ENCODE measurements around the gene DICER1. TPM values are rescaled to one million over a fixed set of nuclear protein-coding genes. Genes with fewer than 3 reads are reported as not detected.

Gene DICER1
- total RNA-seq, 1 donor from 2014 or later, result 71.1 TPM

- H3K36me3 ChIP-seq, result peaks cover 100% of the 10 kb centered on the region
- intact Hi-C loops (cut with DNase I), result no loop called here
- no peaks in the 10 kb centered on the region for H3K4me1 ChIP-seq
- ATAC-seq (no peak), DNase-seq (no peak)
- H3K27ac ChIP-seq, result no peak overlapping the region
- no peaks in the 10 kb centered on the region for H3K9me3 ChIP-seq
- no peak overlapping the region for H3K4me3 ChIP-seq
- TF ChIP-seq, protein P1, sequence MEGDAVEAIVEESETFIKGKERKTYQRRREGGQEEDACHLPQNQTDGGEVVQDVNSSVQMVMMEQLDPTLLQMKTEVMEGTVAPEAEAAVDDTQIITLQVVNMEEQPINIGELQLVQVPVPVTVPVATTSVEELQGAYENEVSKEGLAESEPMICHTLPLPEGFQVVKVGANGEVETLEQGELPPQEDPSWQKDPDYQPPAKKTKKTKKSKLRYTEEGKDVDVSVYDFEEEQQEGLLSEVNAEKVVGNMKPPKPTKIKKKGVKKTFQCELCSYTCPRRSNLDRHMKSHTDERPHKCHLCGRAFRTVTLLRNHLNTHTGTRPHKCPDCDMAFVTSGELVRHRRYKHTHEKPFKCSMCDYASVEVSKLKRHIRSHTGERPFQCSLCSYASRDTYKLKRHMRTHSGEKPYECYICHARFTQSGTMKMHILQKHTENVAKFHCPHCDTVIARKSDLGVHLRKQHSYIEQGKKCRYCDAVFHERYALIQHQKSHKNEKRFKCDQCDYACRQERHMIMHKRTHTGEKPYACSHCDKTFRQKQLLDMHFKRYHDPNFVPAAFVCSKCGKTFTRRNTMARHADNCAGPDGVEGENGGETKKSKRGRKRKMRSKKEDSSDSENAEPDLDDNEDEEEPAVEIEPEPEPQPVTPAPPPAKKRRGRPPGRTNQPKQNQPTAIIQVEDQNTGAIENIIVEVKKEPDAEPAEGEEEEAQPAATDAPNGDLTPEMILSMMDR (IDR thresholded peaks at IDR 0.05), result no peak
- no peaks in the 10 kb centered on the region for H3K27me3 ChIP-seq
Measured at GRCh38 chr14:95107711-95108110, 49.6 kb downstream of the DICER1 start.

DNA sequence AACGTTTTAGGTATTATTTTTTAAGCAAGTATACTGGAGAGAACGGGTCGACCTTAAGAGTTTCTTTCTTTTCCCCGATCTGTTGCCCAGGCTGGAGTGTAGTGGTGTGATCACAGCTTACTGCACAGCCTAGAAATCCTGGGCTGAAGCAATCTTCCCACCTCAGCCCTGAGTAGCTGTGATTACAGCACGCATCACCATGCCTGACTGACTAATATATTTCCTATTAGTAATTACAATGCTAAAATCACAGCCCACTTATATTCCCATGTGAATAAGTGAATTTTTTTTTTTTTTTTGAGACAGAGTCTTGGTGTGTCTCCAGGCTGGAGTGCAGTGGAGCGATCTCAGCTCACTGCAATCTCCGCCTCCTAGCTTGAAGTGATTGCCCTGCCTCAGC lies 50.4 kb downstream of the DICER1 start:
- no peaks in the 10 kb centered on the region for H3K4me1 ChIP-seq
- TF ChIP-seq, protein P1 (IDR thresholded peaks at IDR 0.05), result no peak
- intact Hi-C loops (cut with DNase I), result no loop called here
- no peaks in the 10 kb centered on the region for H3K27me3 ChIP-seq
- ATAC-seq (no peak), DNase-seq (no peak)
- H3K4me3 ChIP-seq, result no peak overlapping the region
- H3K27ac ChIP-seq, result no peak overlapping the region
- no peaks in the 10 kb centered on the region for H3K9me3 ChIP-seq
- H3K36me3 ChIP-seq, result peaks cover 100% of the 10 kb centered on the region

DNA sequence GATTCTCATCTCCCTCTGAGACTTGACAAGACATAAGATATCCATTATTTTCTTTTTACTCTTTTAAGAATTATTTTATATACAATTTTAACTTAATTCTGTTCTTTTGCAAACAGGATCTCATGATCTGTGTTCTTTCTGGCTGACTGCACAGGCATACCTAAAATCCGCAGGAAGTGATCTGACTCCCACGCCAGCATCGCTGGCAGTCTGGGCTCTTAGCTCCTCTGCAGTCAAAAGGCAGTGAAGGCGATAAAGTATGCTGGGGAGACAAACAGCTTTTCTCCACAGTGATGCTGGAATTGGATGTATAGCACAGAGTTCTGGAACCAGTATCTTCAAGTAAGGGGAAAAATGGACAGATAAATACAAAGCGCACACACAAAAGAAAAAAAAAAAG lies 52.4 kb downstream of the DICER1 start:
- Histone ChIP-seq H3K36me3 (peaks cover 93% of the 10 kb centered on the region), H3K27me3 (no peaks in the 10 kb centered on the region), H3K27ac (no peak overlapping the region), H3K9me3 (no peaks in the 10 kb centered on the region), H3K4me3 (no peak overlapping the region), H3K4me1 (peaks cover 7% of the 10 kb centered on the region)
- ATAC-seq (no peak), DNase-seq (no peak)
- intact Hi-C loops (cut with DNase I), result no loop called here
- TF ChIP-seq, protein P1 (IDR thresholded peaks at IDR 0.05), result no peak

GRCh38 chr14:95102680-95103044 lies 54.7 kb downstream of the DICER1 start:
- H3K4me1 ChIP-seq, result peaks cover 8% of the 10 kb centered on the region
- TF ChIP-seq, protein P1 (IDR thresholded peaks at IDR 0.05), result no peak
- peaks cover 74% of the 10 kb centered on the region for H3K36me3 ChIP-seq
- ATAC-seq, result no peak
- intact Hi-C loops (cut with DNase I), result no loop called here
- no peaks in the 10 kb centered on the region for H3K9me3 ChIP-seq
- no peak for DNase-seq
- H3K27me3 ChIP-seq, result no peaks in the 10 kb centered on the region
- H3K4me3 ChIP-seq, result no peak overlapping the region
- no peak overlapping the region for H3K27ac ChIP-seq

- TF ChIP-seq, protein P1 (IDR thresholded peaks at IDR 0.05), result no peak
- ATAC-seq, result no peak
Measured at GRCh38 chr14:95101736-95102679, 55.3 kb downstream of the DICER1 start.

More at GRCh38 chr14:95101736-95102679, 55.3 kb downstream of the DICER1 start:
- Histone ChIP-seq H3K4me3 (no peak overlapping the region), H3K27ac (no peak overlapping the region), H3K36me3 (peaks cover 68% of the 10 kb centered on the region), H3K4me1 (peaks cover 8% of the 10 kb centered on the region), H3K27me3 (no peaks in the 10 kb centered on the region), H3K9me3 (no peaks in the 10 kb centered on the region)
- intact Hi-C loops (cut with DNase I), result no loop called here
- no peak for DNase-seq

All from upper lobe of right lung (tissue), 1 donor.